Endothelial cell of umbilical vein (primary cell): ENCODE results near the gene TGFBI. TPM values are rescaled to one million over a fixed set of nuclear protein-coding genes. Genes with fewer than 3 reads are reported as not detected.

Experiments used
- BruUV-seq: library from RNA; stranded (reverse); fragments of 400-500 nt; replicated peaks from 2 replicates; lab custom pipeline; 2021; lab: Mats Ljungman, UMichigan
- CTCF ChIA-PET: fragments of 300-600, 350-600 bp; sonication (Branson Sonifier 250); formaldehyde crosslinking; loops from one replicate; lab custom pipeline; 2021; ENCODE audit warnings: antibody characterized with exemption, inconsistent platforms; lab: Charles Lee
- POLR2A ChIA-PET: fragments of 300-600, 350-600 bp; sonication (Branson Sonifier 250); formaldehyde crosslinking; loops from one replicate; lab custom pipeline; 2021; ENCODE audit warnings: antibody characterized with exemption, inconsistent platforms; lab: Charles Lee
- DNase-seq: peaks from one replicate; pipeline ENCODE4 v3.0.0-alpha.2; 2011; ENCODE audit warnings: low read depth, low spot score
- FAIRE-seq: peaks from 2 replicates; lab custom pipeline; 2011; peaks lifted over from hg19 to GRCh38; lab: Jason Lieb, UNC
- H2AFZ ChIP-seq: 2 replicates; pipeline ENCODE4 v1.6.0; 2012; ENCODE audit warnings: low read depth, low read length, control low read depth, inconsistent platforms
- H3K27ac ChIP-seq: 2 replicates; pipeline ENCODE4 v1.5.1; 2011; ENCODE audit warnings: low read depth, mild to moderate bottlenecking, control low read depth, low read length, moderate library complexity; ENCODE audit not compliant: insufficient read depth
- H3K27me3 ChIP-seq, 2 experiments: 2 replicates each; pipeline versions ENCODE4 v1.6.0 to v1.6.1; 2011; ENCODE audit warnings: low read length in 2 of 2, mixed read lengths in 1 of 2; ENCODE audit not compliant: control insufficient read depth in 2 of 2, insufficient read depth in 2 of 2
- H3K36me3 ChIP-seq, 2 experiments: 2 replicates in 1 of 2; 3 replicates in 1 of 2; pipeline ENCODE4 v1.5.1; 2011; ENCODE audit warnings: low read length in 2 of 2, mild to moderate bottlenecking in 1 of 2, moderate library complexity in 1 of 2; ENCODE audit not compliant: control insufficient read depth in 2 of 2, insufficient read depth in 2 of 2; ENCODE audit errors: extremely low read depth in 1 of 2
- H3K4me1 ChIP-seq: 3 replicates; pipeline ENCODE4 v1.5.1; 2011; ENCODE audit warnings: mild to moderate bottlenecking, low read length; ENCODE audit not compliant: control insufficient read depth, insufficient read depth; ENCODE audit errors: extremely low read depth
- H3K4me2 ChIP-seq: 2 replicates; pipeline ENCODE4 v1.6.1; 2011; ENCODE audit warnings: low read length, control low read depth, mixed read lengths; ENCODE audit not compliant: insufficient read depth
- H3K4me3 ChIP-seq, 3 experiments: fragments of 200-600 bp in 1 of 3; sonication (generic), shearing (Covaris generic) in 1 of 3; replicated peaks in 1 of 3; 2 replicates each; pipeline ENCODE4 v1.5.1; 2011 to 2016; ENCODE audit warnings: control low read depth in 3 of 3, low read length in 3 of 3, mild to moderate bottlenecking in 2 of 3, inconsistent platforms in 1 of 3, low read depth in 1 of 3, moderate library complexity in 1 of 3; ENCODE audit not compliant: insufficient read depth in 1 of 3
- H3K79me2 ChIP-seq: 2 replicates; pipeline ENCODE4 v1.6.0; 2012; ENCODE audit warnings: low read length, inconsistent platforms; ENCODE audit not compliant: control insufficient read depth, insufficient read depth
- H3K9ac ChIP-seq: replicated peaks from 2 replicates; pipeline ENCODE3; 2011; ENCODE audit warnings: low read length, control low read depth; ENCODE audit not compliant: insufficient read depth; ENCODE audit errors: extremely low read depth
- H3K9me1 ChIP-seq: replicated peaks from 3 replicates; pipeline ENCODE4 v1.6.0; 2011; ENCODE audit warnings: mild to moderate bottlenecking, low read length; ENCODE audit not compliant: control insufficient read depth, insufficient read depth; ENCODE audit errors: extremely low read depth
- H3K9me3 ChIP-seq: replicated peaks from 2 replicates; pipeline ENCODE4 v1.5.1; 2012; ENCODE audit warnings: low read length, inconsistent platforms; ENCODE audit not compliant: control insufficient read depth, insufficient read depth
- H4K20me1 ChIP-seq: replicated peaks from 2 replicates; pipeline ENCODE3; 2011; ENCODE audit warnings: mild to moderate bottlenecking, low read length; ENCODE audit not compliant: control insufficient read depth, insufficient read depth; ENCODE audit errors: extremely low read depth
- EZH2 ChIP-seq: IDR thresholded peaks from 2 replicates; pipeline ENCODE4 v1.6.1; 2012; ENCODE audit warnings: borderline replicate concordance, low read depth, mild to moderate bottlenecking, moderate library complexity, low read length, inconsistent platforms; ENCODE audit not compliant: severe bottlenecking
- FOS ChIP-seq: IDR thresholded peaks from 2 replicates; pipeline ENCODE4 v1.6.1; 2011; ENCODE audit warnings: mild to moderate bottlenecking, low read length, moderate library complexity, borderline replicate concordance; ENCODE audit not compliant: insufficient read depth
- GATA2 ChIP-seq: IDR thresholded peaks from 2 replicates; pipeline ENCODE4 v1.7.0; 2011; ENCODE audit warnings: low read depth, mild to moderate bottlenecking, moderate library complexity, mixed read lengths, low read length; ENCODE audit not compliant: insufficient read length, insufficient read depth
- JUN ChIP-seq: IDR thresholded peaks from 2 replicates; pipeline ENCODE4 v1.6.1; 2011; ENCODE audit warnings: borderline replicate concordance, low read depth; ENCODE audit not compliant: insufficient read length, insufficient read depth
- MYC ChIP-seq: IDR thresholded peaks from one replicate; pipeline ENCODE4 v1.6.1; 2011; ENCODE audit warnings: mild to moderate bottlenecking, low read depth, low read length
- POLR2A ChIP-seq: IDR thresholded peaks from 2 replicates; pipeline ENCODE4 v1.6.1; 2012; ENCODE audit warnings: low read depth, mild to moderate bottlenecking, control low read depth, low read length
- POLR2AphosphoS5 ChIP-seq: IDR thresholded peaks from 2 replicates; pipeline ENCODE4 v1.6.1; 2012; ENCODE audit warnings: low read depth, mild to moderate bottlenecking, control low read depth, low read length, moderate library complexity; ENCODE audit not compliant: insufficient read depth
- dilution Hi-C: fragments of 300-500 bp; cut with MboI; formaldehyde crosslinking; loops from one replicate; pipeline ENCODE4 v1.15.0; 2019; ENCODE audit warnings: low sequenced_read_pairs; ENCODE audit not compliant: extremely low pct_ligation_motif_present
- intact Hi-C: fragments of 100-400 bp; cut with micrococcal nuclease; formaldehyde crosslinking; loops from one replicate; pipeline ENCODE4 v1.10.0; 2022
- polyA plus RNA-seq, 4 experiments: library from polyadenylated mRNA; depleted of rRNA in 3 of 4; stranded (reverse) in 3 of 4; unstranded in 1 of 4; fragments of >200 nt; gene quantifications; 2 replicates each; pipeline versions ENCODE4 v1.2.1 to v1.2.3, GENCODE V29; 2011 to 2012; ENCODE audit warnings: missing spikeins in 1 of 4
- total RNA-seq: library from RNA; stranded (reverse); gene quantifications from 2 replicates; pipeline ENCODE4 v1.2.3, GENCODE V29; 2021
- TF ChIP-seq, protein P1 (sequence below), 2 donors: IDR thresholded peaks; 1 replicate in 1 of 2; 2 replicates in 1 of 2; pipeline ENCODE4 v1.5.1; 2011; ENCODE audit warnings: low read length in 2 of 2, mild to moderate bottlenecking in 2 of 2, moderate library complexity in 2 of 2, control low read depth in 1 of 2, inconsistent platforms in 1 of 2, low read depth in 1 of 2; ENCODE audit not compliant: insufficient read depth in 1 of 2; ENCODE audit errors: extremely low read depth in 1 of 2
- TF ChIP-seq, protein P2 (sequence below): IDR thresholded peaks from 2 replicates; pipeline ENCODE4 v1.6.1; 2011; ENCODE audit not compliant: insufficient read depth, insufficient read length

Gene TGFBI
- total and polyA plus RNA-seq, 2 donors (not counting 3 experiments of a cell fraction or from before 2014, with no cell fraction given) = 6.5 to 18.9 TPM

DNA sequence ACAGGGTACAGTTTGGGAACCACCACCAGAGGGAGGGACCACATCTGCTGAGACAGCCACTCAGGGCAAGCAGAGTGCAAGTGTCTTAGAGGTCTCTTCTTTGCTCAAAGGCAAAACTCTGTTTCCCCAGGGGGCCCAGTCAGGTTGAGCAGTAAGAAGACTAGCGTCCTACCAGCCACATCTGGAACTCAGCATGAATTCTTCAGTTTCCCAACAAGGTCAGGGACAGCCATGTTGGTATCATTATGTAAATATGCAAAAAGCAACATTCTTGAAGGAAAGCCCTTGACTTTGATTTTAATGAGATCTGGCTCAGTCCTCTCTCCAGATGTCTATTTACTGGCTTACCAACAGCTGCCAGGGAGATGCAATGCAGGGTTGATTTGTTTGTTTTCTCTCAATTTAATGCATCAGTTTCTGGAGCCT, 46.7 kb downstream of the TGFBI start:
- no peaks in the 10 kb centered on the region for H4K20me1 ChIP-seq
- TF ChIP-seq FOS = no peak
- no peak for TF ChIP-seq MYC
- no peak for TF ChIP-seq GATA2
- TF ChIP-seq POLR2A = no peak
- TF ChIP-seq, protein P1, sequence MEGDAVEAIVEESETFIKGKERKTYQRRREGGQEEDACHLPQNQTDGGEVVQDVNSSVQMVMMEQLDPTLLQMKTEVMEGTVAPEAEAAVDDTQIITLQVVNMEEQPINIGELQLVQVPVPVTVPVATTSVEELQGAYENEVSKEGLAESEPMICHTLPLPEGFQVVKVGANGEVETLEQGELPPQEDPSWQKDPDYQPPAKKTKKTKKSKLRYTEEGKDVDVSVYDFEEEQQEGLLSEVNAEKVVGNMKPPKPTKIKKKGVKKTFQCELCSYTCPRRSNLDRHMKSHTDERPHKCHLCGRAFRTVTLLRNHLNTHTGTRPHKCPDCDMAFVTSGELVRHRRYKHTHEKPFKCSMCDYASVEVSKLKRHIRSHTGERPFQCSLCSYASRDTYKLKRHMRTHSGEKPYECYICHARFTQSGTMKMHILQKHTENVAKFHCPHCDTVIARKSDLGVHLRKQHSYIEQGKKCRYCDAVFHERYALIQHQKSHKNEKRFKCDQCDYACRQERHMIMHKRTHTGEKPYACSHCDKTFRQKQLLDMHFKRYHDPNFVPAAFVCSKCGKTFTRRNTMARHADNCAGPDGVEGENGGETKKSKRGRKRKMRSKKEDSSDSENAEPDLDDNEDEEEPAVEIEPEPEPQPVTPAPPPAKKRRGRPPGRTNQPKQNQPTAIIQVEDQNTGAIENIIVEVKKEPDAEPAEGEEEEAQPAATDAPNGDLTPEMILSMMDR (IDR thresholded peaks at IDR 0.05; ENCODE audit: extremely low read depth in 1 of 2, insufficient read depth in 1 of 2, low read depth in 1 of 2, low read length in 2 of 2) = no peak
- intact Hi-C loops (no loop called here), dilution Hi-C loops (no loop called here)
- no peaks in the 10 kb centered on the region for H3K9me3 ChIP-seq
- DNase-seq (no peak), FAIRE-seq (no peak)
- H3K27ac ChIP-seq = no peak overlapping the region
- no peak overlapping the region for H2AFZ ChIP-seq
- H3K4me3 ChIP-seq = no peak overlapping the region
- peaks cover 9% of the 10 kb centered on the region for H3K4me1 ChIP-seq
- ChIA-PET POLR2A (no interaction called here), CTCF (interaction anchor here (1.3 to 1.7 kb wide), 2 partner anchors 64 to 245 kb away, joined by 3 to 4 read pairs; no protein-coding TSS in a partner anchor)
- no peak overlapping the region for H3K4me2 ChIP-seq
- H3K36me3 ChIP-seq = no peaks in the 10 kb centered on the region
- no TSS peak for BruUV-seq
- H3K9me1 ChIP-seq = no peaks in the 10 kb centered on the region
- H3K9ac ChIP-seq = no peak overlapping the region
- H3K79me2 ChIP-seq = no peaks in the 10 kb centered on the region
- H3K27me3 ChIP-seq = peaks cover 10 to 22% of the 10 kb centered on the region in 2 experiments

DNA sequence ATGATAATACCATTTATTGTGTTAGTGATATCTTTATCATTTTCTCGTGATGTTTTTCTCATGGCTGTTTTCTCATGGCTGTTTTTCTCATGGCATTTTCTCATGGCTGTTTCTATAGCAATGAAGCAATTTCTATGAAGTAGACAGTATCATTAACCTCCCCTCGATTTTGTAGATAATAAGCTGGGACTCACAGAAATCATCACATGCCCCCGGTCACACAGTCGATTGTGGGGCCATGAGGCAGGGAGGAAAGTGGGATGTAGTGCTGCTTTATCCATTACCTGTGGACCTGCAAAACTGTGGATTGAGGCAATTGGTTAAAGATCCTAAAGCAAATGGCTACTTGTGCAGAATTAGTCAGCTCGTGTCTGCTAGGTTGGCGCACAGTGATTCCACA, 47.3 kb downstream of the TGFBI start:
- Histone ChIP-seq H3K9ac (no peak overlapping the region), H3K27ac (no peak overlapping the region)

More for the DNA sequence above, 47.3 kb downstream of the TGFBI start:
- FAIRE-seq = no peak
- no peak for TF ChIP-seq GATA2
- TF ChIP-seq EZH2 = no peak
- TF ChIP-seq FOS = no peak
- TF ChIP-seq, protein P2, sequence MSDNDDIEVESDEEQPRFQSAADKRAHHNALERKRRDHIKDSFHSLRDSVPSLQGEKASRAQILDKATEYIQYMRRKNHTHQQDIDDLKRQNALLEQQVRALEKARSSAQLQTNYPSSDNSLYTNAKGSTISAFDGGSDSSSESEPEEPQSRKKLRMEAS = no peak
- TF ChIP-seq POLR2AphosphoS5 = no peak
- no peak for TF ChIP-seq POLR2A
- TF ChIP-seq MYC = no peak
- no peak for TF ChIP-seq JUN
- TF ChIP-seq, protein P1 (IDR thresholded peaks at IDR 0.05; ENCODE audit: extremely low read depth in 1 of 2, insufficient read depth in 1 of 2, low read depth in 1 of 2, low read length in 2 of 2) = no peak
- ChIA-PET POLR2A (no interaction called here), CTCF (interaction anchor here (1.6 to 3.3 kb wide), 2 partner anchors 11 to 131 kb away, joined by 4 to 17 read pairs; no protein-coding TSS in a partner anchor)
- dilution Hi-C loops = no loop called here
- BruUV-seq = no TSS peak
- Histone ChIP-seq H3K9me1 (no peaks in the 10 kb centered on the region), H3K79me2 (no peaks in the 10 kb centered on the region), H2AFZ (no peak overlapping the region), H3K4me3 (no peak overlapping the region), H3K27me3 (peaks cover 10 to 22% of the 10 kb centered on the region in 2 experiments), H3K36me3 (no peaks in the 10 kb centered on the region), H3K4me2 (no peak overlapping the region), H4K20me1 (no peaks in the 10 kb centered on the region), H3K9me3 (no peaks in the 10 kb centered on the region), H3K4me1 (peaks cover 13% of the 10 kb centered on the region)
- intact Hi-C loops = no loop called here
- no peak for DNase-seq
